VCaP (cell line): ENCODE measurements around the gene VPS26A.

Experiments
- H3K27ac ChIP-seq: fragments of 450-650 bp; 2 replicates; pipeline ENCODE4 v1.5.1; 2017
- TF ChIP-seq, protein P1 (sequence below): fragments of 450-650 bp; conservative IDR thresholded peaks from 2 replicates; pipeline ENCODE4 v1.5.1; 2017; ENCODE audit warnings: mild to moderate bottlenecking, moderate library complexity

The VPS26A gene

DNA sequence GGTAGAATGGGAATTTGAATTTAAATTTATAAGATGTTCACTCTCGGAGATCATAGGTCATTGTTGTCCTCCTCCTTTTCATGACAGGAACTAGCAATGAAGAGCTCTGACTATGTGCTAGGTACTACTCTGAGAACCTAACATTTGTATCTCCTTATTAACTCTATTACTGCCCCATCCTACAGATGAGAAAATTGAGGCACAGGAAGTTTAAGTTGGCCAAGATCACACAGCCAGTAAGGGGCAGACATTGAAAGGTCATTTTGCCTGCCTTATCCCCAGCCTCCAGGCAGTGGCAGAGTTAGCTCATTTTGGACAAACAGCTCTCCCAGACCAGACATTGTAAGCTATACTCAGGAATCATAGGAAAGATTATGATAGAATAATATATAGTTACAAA is 30.0 kb upstream of the VPS26A start:
- H3K27ac ChIP-seq = no peak overlapping the region
- TF ChIP-seq, protein P1, sequence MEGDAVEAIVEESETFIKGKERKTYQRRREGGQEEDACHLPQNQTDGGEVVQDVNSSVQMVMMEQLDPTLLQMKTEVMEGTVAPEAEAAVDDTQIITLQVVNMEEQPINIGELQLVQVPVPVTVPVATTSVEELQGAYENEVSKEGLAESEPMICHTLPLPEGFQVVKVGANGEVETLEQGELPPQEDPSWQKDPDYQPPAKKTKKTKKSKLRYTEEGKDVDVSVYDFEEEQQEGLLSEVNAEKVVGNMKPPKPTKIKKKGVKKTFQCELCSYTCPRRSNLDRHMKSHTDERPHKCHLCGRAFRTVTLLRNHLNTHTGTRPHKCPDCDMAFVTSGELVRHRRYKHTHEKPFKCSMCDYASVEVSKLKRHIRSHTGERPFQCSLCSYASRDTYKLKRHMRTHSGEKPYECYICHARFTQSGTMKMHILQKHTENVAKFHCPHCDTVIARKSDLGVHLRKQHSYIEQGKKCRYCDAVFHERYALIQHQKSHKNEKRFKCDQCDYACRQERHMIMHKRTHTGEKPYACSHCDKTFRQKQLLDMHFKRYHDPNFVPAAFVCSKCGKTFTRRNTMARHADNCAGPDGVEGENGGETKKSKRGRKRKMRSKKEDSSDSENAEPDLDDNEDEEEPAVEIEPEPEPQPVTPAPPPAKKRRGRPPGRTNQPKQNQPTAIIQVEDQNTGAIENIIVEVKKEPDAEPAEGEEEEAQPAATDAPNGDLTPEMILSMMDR = no peak

DNA sequence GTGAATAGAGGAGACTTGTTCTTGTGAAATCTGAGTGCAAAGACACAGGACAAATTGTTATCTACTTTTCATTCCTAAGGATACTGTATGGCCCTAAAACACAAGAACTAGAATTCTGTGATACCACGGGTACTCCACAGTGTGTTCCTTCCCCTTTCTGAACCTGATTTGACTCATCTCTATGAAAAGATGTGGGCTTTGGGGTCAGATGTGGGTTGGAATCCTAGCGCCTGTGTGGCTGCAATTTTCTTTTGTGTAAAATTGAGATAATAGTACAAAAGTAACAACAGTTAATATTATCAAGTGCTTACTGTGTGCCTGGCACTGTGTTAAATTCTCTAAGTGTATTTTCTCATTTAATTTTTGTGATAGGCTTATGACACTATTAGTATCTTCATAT is 27.9 kb upstream of the VPS26A start:
- TF ChIP-seq, protein P1 = no peak
- H3K27ac ChIP-seq = no peak overlapping the region

DNA sequence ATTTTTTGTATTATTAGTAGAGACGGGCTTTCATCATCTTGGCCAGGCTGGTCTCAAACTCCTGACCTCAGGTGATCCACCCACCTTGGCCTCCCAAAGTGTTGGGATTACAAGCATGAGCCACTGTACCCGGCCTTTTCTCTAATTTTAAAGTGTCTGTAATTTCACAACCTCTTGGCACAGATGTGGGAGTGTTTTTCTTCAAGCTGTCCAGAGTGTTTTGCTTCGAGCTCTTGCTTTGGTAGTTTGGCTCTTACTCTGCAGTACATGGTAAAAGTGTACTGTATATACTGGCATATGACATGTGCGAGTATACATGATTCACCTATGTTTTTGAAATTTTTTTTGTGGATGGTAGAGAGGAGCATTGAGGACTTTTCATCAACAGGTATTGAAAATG is 26.2 kb upstream of the VPS26A start:
- no peak overlapping the region for H3K27ac ChIP-seq
- TF ChIP-seq, protein P1 = no peak

DNA sequence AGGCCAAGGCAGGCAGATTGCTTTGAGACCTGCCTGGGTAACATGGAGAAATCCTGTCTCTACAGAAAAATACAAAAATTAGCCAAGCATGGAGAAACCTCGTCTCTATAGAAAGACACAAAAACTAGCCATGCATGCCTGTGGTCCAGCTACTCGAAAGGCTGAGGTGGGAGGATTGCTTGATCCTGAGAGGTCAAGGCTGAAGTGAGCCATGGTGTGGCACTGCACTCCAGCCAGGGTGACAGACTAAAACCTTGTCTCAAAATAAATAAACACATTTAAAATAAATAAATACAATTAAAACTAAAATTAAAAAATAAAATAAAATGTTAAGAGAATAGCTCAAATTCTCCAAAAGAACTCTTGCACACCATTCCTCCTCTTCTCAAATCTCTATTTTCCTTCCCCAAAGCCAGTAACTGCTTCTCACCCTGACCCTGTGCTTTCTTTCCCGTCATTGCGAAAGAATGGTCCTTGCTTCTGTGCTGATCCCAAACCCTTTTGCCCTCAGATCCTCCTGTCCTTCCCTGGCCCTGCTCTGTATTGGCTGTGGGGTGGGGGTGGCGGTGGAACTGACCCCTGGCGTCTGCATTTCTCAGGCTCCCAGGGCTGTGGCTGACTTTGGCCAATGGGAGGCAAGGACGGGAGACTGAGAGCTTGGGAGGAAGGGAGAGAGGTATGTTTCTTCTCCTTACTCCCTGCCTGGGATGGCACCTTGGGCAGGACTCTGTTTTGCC is 23.7 kb upstream of the VPS26A start:
- TF ChIP-seq, protein P1 = no peak
- no peak overlapping the region for H3K27ac ChIP-seq

DNA sequence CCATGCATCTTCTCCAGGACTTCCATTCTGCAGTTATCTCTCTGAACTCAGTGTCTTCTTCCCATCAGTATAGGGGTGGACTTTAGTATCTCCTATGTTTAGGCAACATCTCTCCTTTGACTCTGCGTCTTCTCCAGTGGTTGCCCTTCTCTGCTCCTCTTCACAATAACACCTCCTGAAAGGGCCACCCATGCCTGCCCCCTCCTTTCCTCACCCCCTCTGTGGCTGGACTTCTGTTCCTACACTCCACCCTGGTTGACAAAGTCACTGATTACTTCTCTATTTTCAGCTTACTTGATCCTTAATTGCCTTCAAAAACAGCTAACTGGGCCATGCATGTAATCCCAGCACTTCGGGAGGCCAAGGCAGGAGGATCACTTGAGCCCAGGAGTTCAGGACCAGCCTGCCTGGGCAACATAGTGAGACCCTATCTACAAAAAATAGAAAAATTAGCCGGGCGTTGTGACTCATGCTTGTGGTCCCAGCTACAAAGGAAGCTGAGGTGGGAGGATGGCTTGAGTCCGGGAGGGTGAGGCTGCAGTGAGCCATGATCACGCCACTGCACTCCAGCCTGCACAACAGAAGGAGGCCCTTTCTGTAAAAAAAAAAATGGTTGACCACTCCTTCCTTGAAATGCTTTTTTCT is 22.4 kb upstream of the VPS26A start:
- H3K27ac ChIP-seq = no peak overlapping the region
- TF ChIP-seq, protein P1 = no peak

DNA sequence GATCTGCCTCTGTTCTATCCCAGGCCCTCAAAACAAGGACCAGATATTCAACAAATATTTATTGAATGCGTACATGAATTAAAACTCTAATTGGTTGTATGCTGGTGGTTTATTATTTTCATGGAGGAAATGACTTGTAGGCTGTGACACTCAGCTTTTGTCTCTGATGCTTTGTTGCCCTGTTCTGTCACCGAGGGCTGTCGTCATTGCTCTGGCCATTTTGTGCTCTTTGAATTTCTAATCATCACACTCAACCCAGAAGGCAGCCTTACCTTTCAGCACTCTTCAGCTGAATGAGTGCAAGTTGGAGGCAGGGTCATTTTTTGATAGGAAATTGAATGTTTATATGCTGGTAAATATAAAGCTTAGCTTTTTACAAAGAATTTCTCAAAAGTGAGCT is 21.5 kb upstream of the VPS26A start:
- H3K27ac ChIP-seq = no peak overlapping the region
- TF ChIP-seq, protein P1 = no peak

DNA sequence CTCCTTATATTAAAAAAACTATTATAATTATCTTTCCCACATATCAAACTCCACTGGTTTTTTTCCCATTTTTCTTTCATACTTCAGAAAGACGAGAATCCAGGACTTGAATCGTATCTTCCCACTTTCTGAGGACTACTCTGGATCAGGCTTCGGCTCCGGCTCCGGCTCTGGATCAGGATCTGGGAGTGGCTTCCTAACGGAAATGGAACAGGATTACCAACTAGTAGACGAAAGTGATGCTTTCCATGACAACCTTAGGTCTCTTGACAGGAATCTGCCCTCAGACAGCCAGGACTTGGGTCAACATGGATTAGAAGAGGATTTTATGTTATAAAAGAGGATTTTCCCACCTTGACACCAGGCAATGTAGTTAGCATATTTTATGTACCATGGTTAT is 20.2 kb upstream of the VPS26A start:
- no peak overlapping the region for H3K27ac ChIP-seq
- TF ChIP-seq, protein P1 = no peak
